C1 segment of cervical spinal cord (tissue), 14 donors: Measurements from ENCODE around the gene UTP18.
"Not testable (repeated sequence)": the region's sequence is repeated elsewhere in the genome, so short reads cannot be mapped to it uniquely, and the experiment has no call there.

Experiments
- DNase-seq, 14 donors: peaks; one replicate each; lab custom pipeline; 2025; lab: John Stamatoyannopoulos, UW

Gene UTP18

DNA sequence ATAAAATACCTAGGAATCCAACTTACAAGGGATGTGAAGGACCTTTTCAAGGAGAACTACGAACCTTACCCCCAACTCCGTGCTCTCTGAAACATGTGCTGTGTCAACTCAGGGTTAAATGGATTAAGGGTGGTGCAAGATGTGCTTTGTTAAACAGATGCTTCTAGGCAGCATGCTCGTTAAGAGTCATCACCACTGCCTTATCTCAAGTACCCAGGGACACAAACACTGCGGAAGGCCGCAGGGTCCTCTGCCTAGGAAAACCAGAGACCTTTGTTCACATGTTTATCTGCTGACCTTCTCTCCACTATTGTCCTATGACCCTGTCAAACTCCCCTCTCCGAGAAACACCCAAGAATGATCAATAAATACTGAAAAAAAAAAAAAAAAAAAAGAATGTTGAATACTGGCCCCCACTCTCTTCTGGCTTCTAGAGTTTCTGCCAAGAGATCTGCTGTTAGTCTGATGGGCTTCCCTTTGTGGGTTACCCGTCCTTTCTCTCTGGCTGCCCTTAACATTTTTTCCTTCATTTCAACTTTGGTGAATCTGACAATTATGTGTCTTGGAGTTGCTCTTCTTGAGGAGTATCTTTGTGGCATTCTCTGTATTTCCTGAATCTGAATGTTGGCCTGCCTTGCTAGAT lies 70.6 kb downstream of the UTP18 start:
- not testable (repeated sequence) for DNase-seq

DNA sequence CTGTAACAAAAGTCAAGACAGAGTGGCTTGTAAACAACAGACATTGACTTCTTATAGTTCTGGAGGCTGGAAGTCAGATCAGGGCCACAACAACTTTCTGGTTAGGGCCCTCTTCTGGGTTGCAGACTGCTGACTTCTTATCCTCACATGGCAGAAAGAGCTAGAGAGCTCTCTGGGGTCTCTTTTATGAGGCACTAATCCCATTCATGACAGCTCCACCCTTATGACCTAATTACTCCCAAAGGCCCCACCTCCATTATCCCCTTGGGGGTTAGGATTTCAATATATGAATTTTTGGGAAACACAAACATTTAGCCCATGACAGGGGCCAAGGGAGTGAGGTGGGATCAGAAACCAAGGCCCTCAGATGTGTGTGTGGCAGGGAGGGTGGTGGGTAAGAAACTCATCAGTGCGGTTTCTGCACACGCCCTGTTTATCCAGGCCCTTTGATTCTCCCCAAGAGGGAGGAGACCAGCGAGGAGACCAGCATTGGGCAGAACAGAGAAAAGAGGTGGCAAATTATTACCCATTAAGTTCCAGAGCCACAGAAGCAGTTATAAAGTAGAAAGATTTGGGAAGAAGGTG lies 74.8 kb downstream of the UTP18 start:
- no peak for DNase-seq

DNA sequence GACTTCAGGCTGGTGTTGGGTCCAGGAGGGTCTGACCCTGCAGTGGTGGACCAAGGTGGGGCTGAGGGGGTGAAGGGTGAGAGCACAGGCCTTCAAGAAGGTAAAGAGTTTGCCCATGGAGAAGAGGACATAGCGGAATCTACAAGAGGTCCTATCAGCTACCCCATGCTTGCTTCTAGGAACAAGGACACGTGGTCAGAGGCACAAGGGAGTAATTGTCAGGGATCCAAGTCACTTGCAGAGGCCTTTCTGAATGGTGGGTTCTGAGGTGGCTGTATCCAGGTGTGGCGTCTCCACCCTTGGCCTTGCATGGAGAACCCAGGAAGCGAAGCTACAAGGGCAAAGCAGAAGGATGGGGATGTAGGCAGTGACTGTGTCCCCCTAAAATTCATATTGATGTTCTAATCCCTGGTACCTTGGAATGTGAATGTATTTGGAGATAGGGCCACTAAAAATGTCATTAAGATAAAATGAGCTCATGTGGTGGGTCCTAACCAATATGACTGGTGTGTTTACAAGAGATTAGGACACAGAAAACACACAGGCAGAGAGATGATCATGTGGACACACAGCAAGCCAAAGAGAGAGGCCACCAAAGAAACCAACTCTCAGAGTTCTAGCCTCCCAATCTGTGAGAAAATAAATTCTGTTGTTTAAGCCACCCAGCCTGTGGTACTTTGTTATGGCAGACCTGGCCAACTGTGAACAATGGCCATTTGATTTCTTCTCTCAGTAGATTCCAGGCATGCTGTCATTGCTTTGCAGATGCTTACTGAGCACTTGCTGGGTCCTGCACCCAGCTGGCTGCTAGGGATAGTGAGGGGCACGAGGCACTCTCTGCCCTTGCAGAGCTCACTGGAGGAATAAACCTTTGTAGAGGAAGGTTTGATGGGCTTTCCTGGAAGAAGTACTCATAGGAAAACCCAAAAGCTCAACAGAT lies 75.8 kb downstream of the UTP18 start:
- no peak for DNase-seq

DNA sequence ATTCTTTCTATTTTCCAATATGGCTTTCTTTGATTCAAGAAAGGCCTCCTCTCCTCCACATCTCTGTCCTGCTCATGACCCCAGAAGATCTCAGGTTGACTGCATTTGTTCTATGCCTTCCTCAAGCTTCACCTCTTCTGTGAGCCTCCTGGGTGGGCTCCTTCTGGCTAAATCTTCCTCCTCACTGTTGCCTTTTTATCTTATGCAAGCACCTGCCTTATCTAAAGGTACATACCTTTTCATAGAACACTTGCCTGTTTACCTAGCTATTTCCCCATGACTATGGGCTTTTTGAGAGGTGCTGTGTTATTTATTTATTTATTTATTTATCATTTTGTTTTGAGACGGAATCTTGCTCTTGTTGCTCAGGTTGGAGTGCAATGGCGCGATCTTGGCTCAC lies 81.1 kb downstream of the UTP18 start:
- DNase-seq = no peak

DNA sequence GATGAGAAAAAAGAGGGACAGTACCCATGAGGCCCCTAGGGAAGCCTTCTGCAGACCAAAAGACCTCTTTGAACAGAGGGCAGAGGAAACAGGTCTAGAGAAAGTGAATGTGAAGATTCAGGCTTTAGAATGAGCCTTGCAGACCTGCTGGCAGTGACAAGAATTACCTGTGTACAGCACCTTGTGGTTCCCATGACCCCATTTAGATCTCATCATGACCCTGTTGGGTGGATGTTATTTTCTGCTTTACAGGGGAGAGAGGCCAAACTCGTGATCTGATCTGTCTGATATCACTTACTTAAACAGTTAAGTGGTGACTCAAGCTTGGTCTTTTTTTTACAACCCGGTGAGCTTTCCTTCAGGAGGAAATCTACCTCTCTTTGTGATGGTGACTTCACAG lies 81.9 kb downstream of the UTP18 start:
- no peak for DNase-seq

DNA sequence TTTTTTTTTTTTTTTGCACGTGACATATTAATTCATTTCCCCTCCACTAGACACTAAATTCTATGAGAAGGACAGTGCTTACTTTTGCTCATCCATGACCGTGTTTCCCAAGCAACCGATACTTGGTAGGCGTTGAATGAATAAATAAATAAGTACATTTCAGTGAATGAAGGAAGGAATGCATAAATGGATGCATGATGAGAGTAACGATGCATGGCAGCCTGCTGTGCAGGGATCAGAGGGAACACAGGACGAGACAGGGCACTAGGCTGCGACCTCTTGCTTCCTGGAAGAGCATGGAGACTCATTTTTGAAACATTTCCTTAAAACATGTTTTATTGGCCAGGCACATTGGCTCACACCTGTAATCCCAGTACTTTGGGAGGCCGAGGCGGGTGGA lies 84.2 kb downstream of the UTP18 start:
- no peak for DNase-seq

DNA sequence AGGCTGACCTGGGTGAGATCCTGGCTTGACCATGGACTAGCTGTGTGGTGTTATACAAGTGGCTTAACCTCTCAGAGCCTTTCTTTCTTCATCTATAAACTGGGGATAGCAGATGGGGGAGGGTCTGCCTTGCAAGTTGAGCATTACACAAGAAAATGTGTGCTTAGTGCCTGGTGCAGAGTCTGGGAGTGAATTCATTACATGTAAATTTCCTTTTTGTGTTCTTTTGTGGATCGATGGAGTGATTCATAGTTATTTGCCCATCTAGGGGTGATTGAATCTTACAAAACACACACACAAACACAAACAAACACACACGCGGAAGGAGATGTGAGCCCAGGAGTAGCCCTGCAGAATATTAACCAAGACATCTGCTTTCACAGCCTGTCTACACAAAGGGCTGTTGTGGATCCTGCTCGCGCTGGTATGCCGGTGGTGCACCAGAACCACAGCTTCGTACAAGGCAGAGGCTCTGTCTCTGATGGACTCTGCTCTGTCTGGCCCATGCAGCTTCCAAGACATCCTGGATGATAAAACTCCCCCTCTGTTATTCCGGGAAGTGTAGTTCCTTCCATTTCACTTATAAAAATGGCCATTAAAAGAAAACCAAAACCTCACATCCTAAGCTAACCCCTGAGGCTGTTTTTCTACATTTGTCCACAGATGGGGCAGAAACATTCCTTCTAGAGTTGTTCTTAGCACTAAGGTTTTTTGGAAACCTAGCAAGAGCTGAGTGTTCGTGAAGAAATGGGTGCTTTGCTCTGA lies 86.1 kb downstream of the UTP18 start:
- peak in 10 of 14 donors; percentile 27 to 63 (median 44) for DNase-seq
